HCT116 (cell line): ENCODE measurements around the gene DOK7.

Experiments used
- CBX3 ChIP-seq: IDR thresholded peaks from 2 replicates; pipeline ENCODE4 v1.6.1; 2012; ENCODE audit warnings: low read depth
- CTCF ChIP-seq, 3 experiments: fragments of 200-600 bp in 1 of 3; sonication (generic) in 1 of 3; IDR thresholded peaks in 2 of 3; conservative IDR thresholded peaks in 1 of 3; 2 replicates each; pipeline ENCODE4 v1.5.1; 2012 to 2017; ENCODE audit warnings: low read depth in 2 of 3, low read length in 2 of 3, antibody characterized with exemption in 1 of 3, borderline replicate concordance in 1 of 3, control low read depth in 1 of 3, mild to moderate bottlenecking in 1 of 3, mixed read lengths in 1 of 3, mixed run types in 1 of 3, moderate library complexity in 1 of 3; ENCODE audit not compliant: insufficient read depth in 1 of 3
- EZH2 ChIP-seq: fragments of 200-600 bp; sonication (generic); IDR thresholded peaks from 2 replicates; pipeline ENCODE4 v1.6.1; 2017; ENCODE audit warnings: antibody characterized with exemption, mixed run types
- JUND ChIP-seq: IDR thresholded peaks from 2 replicates; pipeline ENCODE4 v1.6.1; 2012
- MAX ChIP-seq: IDR thresholded peaks from 2 replicates; pipeline ENCODE4 v1.6.1; 2012
- POLR2A ChIP-seq: IDR thresholded peaks from 2 replicates; pipeline ENCODE4 v1.7.0; 2011; ENCODE audit warnings: borderline replicate concordance; ENCODE audit not compliant: insufficient read depth, insufficient read length; ENCODE audit errors: extremely low read depth
- POLR2AphosphoS5 ChIP-seq: IDR thresholded peaks from 2 replicates; pipeline ENCODE4 v1.6.1; 2011; ENCODE audit warnings: mild to moderate bottlenecking, low read depth, low read length, moderate library complexity
- REST ChIP-seq: IDR thresholded peaks from 2 replicates; pipeline ENCODE4 v1.6.1; 2012; ENCODE audit warnings: low read depth

- TF ChIP-seq CTCF (IDR thresholded peaks at IDR 0.05 in 2 of 3, conservative IDR thresholded peaks at IDR 0.05 in 1 of 3; ENCODE audit: borderline replicate concordance in 1 of 3, insufficient read depth in 1 of 3, low read depth in 2 of 3, low read length in 2 of 3) (no peak), REST (no peak), CBX3 (no peak), MAX (no peak), EZH2 (no peak), POLR2AphosphoS5 (no peak), POLR2A (no peak), JUND (no peak)
Observed at GRCh38 chr4:3449574-3450534, 13.3 kb upstream of the DOK7 start.
